Thoracic aorta (tissue), 2 donors: ENCODE results near the gene LRP1B. TPM values are rescaled to one million over a fixed set of nuclear protein-coding genes. Genes with fewer than 3 reads are reported as not detected.

Experiments used
- ATAC-seq: fragments of 150-250 bp; one replicate; pipeline ENCODE4 v1.8.0; 2017; ENCODE audit warnings: low read depth; ENCODE audit not compliant: insufficient number of reproducible peaks, low FRiP score
- DNase-seq: peaks from one replicate; pipeline ENCODE4 v3.0.0-alpha.2; 2020; ENCODE audit warnings: low spot score
- H3K27ac ChIP-seq, 2 donors: fragments of 200-600 bp; sonication (generic); 1 replicate in 1 of 2; 2 replicates in 1 of 2; pipeline ENCODE4 v1.5.1; 2016; ENCODE audit warnings: mild to moderate bottlenecking in 2 of 2, moderate library complexity in 2 of 2
- H3K27me3 ChIP-seq: fragments of 200-600 bp; sonication (generic); replicated peaks from 2 replicates; pipeline ENCODE4 v1.6.0; 2016; ENCODE audit warnings: mild to moderate bottlenecking; ENCODE audit not compliant: insufficient read depth
- H3K36me3 ChIP-seq: fragments of 200-600 bp; sonication (generic); one replicate; pipeline ENCODE4 v1.5.1; 2016
- H3K4me1 ChIP-seq, 2 donors: fragments of 200-600 bp; sonication (generic); 1 replicate in 1 of 2; 2 replicates in 1 of 2; pipeline versions ENCODE4 v1.5.1 to v1.6.0; 2016; ENCODE audit warnings: low read depth in 2 of 2, mild to moderate bottlenecking in 1 of 2; ENCODE audit not compliant: control insufficient read depth in 1 of 2
- H3K4me3 ChIP-seq: fragments of 200-600 bp; sonication (generic); 2 replicates; pipeline ENCODE4 v1.5.1; 2016; ENCODE audit warnings: mild to moderate bottlenecking
- H3K9me3 ChIP-seq: fragments of 200-600 bp; sonication (generic); 2 replicates; pipeline ENCODE4 v1.5.1; 2016
- CTCF ChIP-seq: fragments of 200-600 bp; sonication (generic); IDR thresholded peaks from one replicate; pipeline ENCODE4 v1.5.1; 2019; ENCODE audit warnings: antibody characterized with exemption
- total RNA-seq, 2 donors: library from RNA; depleted of rRNA; stranded (reverse); fragments of >200 nt; gene quantifications; one replicate each; pipeline versions ENCODE4 v1.1.0 to v1.2.3, GENCODE V29; 2016

Gene LRP1B
- total RNA-seq, 2 donors from 2014 or later, result 0.27 to 0.28 TPM

GRCh38 chr2:140744379-140744778 lies 1386.4 kb downstream of the LRP1B start:
- no peak overlapping the region for H3K4me3 ChIP-seq
- H3K4me1 ChIP-seq, result no peaks in the 10 kb centered on the region
- DNase-seq (no peak), ATAC-seq (no peak)
- no peaks in the 10 kb centered on the region for H3K9me3 ChIP-seq
- no peaks in the 10 kb centered on the region for H3K27me3 ChIP-seq
- no peaks in the 10 kb centered on the region for H3K36me3 ChIP-seq
- no peak for TF ChIP-seq CTCF
- H3K27ac ChIP-seq, result no peak overlapping the region

- Histone ChIP-seq H3K27me3 (no peaks in the 10 kb centered on the region), H3K36me3 (no peaks in the 10 kb centered on the region), H3K9me3 (no peaks in the 10 kb centered on the region), H3K4me1 (no peaks in the 10 kb centered on the region), H3K27ac (no peak overlapping the region), H3K4me3 (no peak overlapping the region)
- ATAC-seq, result no peak
- no peak for TF ChIP-seq CTCF
- DNase-seq, result no peak
Measured at GRCh38 chr2:140737006-140737405, 1393.8 kb downstream of the LRP1B start.

- no peaks in the 10 kb centered on the region for H3K36me3 ChIP-seq
- TF ChIP-seq CTCF, result no peak
- no peaks in the 10 kb centered on the region for H3K9me3 ChIP-seq
- H3K4me1 ChIP-seq, result no peaks in the 10 kb centered on the region
- H3K4me3 ChIP-seq, result no peak overlapping the region
- no peak for ATAC-seq
- H3K27ac ChIP-seq, result no peak overlapping the region
- no peak for DNase-seq
- no peaks in the 10 kb centered on the region for H3K27me3 ChIP-seq
Measured at GRCh38 chr2:140734992-140735391, 1395.8 kb downstream of the LRP1B start.

- no peaks in the 10 kb centered on the region for H3K36me3 ChIP-seq
- no peak overlapping the region for H3K27ac ChIP-seq
- no peak for TF ChIP-seq CTCF
- H3K9me3 ChIP-seq, result no peaks in the 10 kb centered on the region
- no peaks in the 10 kb centered on the region for H3K27me3 ChIP-seq
- H3K4me3 ChIP-seq, result no peak overlapping the region
- ATAC-seq (no peak), DNase-seq (no peak)
- H3K4me1 ChIP-seq, result no peaks in the 10 kb centered on the region
Measured at GRCh38 chr2:140718999-140719398, 1411.8 kb downstream of the LRP1B start.

GRCh38 chr2:140717481-140717880 lies 1413.3 kb downstream of the LRP1B start:
- Histone ChIP-seq H3K27me3 (no peaks in the 10 kb centered on the region), H3K27ac (no peak overlapping the region), H3K36me3 (no peaks in the 10 kb centered on the region), H3K4me1 (no peaks in the 10 kb centered on the region), H3K4me3 (no peak overlapping the region), H3K9me3 (no peaks in the 10 kb centered on the region)
- TF ChIP-seq CTCF, result no peak
- DNase-seq, result no peak
- no peak for ATAC-seq
